OCI-LY3 (cell line): ENCODE results near the gene ESPNL.

ENCODE experiments used
- H2AFZ ChIP-seq: fragments of 200-600, 300-600 bp; shearing (Covaris generic); 2 replicates; pipeline ENCODE4 v1.6.0; 2014; ENCODE audit warnings: antibody characterized with exemption, low read depth, low read length
- H3K27ac ChIP-seq: fragments of 200-600, 300-600 bp; sonication (generic); 2 replicates; pipeline ENCODE4 v1.5.1; 2014; ENCODE audit warnings: mild to moderate bottlenecking, low read length, moderate library complexity, mixed read lengths
- H3K27me3 ChIP-seq: fragments of 200-600, 300-600 bp; sonication (generic); 2 replicates; pipeline ENCODE4 v1.6.1; 2014; ENCODE audit warnings: low read depth, low read length, mixed read lengths
- H3K36me3 ChIP-seq: fragments of 200-600, 300-600 bp; sonication (generic); replicated peaks from 2 replicates; pipeline ENCODE3; 2014; ENCODE audit warnings: low read depth, low read length, mixed read lengths
- H3K4me1 ChIP-seq: fragments of 300-600, 200-600 bp; sonication (generic); 2 replicates; pipeline ENCODE4 v1.6.1; 2014; ENCODE audit warnings: low read length, mixed read lengths
- H3K4me2 ChIP-seq: fragments of 200-600, 300-600 bp; sonication (generic); 2 replicates; pipeline ENCODE4 v1.6.1; 2014; ENCODE audit warnings: low read length, mixed read lengths
- H3K4me3 ChIP-seq: fragments of 300-600, 200-600 bp; sonication (generic); 2 replicates; pipeline ENCODE4 v1.5.1; 2014; ENCODE audit warnings: antibody characterized with exemption, mild to moderate bottlenecking, low read length, moderate library complexity
- H3K79me2 ChIP-seq: fragments of 300-600, 200-600 bp; shearing (Covaris generic); 2 replicates; pipeline ENCODE4 v1.6.1; 2014; ENCODE audit warnings: mild to moderate bottlenecking, low read length, mixed read lengths
- H3K9ac ChIP-seq: fragments of 300-600, 200-600 bp; shearing (Covaris generic); 2 replicates; pipeline ENCODE4 v1.6.0; 2014; ENCODE audit warnings: mild to moderate bottlenecking, low read length, moderate library complexity
- H3K9me3 ChIP-seq: fragments of 200-600, 300-600 bp; shearing (Covaris generic); 2 replicates; pipeline ENCODE4 v1.6.1; 2014; ENCODE audit warnings: low read length, mixed read lengths; ENCODE audit not compliant: insufficient read depth
- H4K20me1 ChIP-seq: fragments of 200-600, 300-600 bp; sonication (generic); 2 replicates; pipeline ENCODE4 v1.6.1; 2016; ENCODE audit warnings: low read length, mixed read lengths; ENCODE audit not compliant: insufficient read depth
- CTCF ChIP-seq: fragments of 200-600, 300-600 bp; sonication (generic); IDR thresholded peaks from 2 replicates; pipeline ENCODE4 v1.5.1; 2014; ENCODE audit warnings: antibody characterized with exemption, low read length, low read depth
- EZH2phosphoT487 ChIP-seq: fragments of 200-600 bp; shearing (Covaris generic); IDR thresholded peaks from 2 replicates; pipeline ENCODE4 v1.6.1; 2018; ENCODE audit warnings: antibody characterized with exemption, mixed run types, low read depth

Gene ESPNL

DNA sequence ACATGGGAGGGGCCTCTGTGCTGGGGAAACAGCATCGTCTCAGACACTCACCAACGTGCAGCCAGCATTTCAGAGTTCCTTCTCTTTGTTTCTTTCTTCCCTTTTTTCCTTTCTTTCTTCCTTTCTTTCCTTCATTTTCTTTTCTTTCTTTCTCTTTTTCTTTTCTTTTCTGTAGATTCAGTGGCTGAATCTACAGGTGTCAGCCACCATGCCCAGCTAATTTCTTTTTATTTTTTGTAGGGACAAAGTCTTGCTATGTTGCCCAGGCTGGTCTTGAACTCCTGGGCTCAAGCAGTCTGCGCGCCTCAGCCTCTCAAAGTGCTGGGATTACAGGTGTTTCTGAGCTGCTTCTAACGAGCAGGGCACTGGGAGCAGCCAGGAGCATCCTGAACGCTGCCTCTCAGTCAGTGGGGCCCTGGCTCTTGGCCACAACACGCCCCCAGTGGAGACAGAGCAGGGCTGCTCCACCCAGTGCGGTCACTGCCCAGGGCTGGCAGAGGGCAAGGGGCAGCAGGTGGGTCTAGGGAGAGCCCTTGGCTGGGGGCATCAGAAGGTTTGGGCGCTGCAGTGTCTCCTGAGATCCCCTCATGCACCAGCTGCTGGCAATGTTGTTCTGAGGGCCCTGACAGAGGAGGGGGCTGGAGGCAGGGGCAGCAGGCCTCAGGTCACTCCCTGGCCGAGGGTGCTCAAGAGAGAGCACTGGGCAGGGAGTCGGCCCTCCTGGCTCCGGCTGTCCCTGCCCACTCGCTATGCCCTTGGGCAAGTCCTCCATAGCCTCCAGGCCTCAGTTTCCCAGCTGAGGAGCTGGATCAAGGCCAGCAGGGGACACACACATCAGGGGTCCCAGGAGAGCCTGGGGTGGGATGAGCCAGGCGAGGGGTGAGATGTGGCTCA is 33.6 kb downstream of the ESPNL start:
- Histone ChIP-seq H3K4me2 (no peak overlapping the region), H3K4me1 (peaks cover under 1% of the 10 kb centered on the region; the same call in 1 of the 2 replicates), H3K27ac (no peak overlapping the region), H4K20me1 (no peaks in the 10 kb centered on the region), H3K4me3 (no peak overlapping the region), H2AFZ (no peak overlapping the region), H3K79me2 (no peaks in the 10 kb centered on the region), H3K27me3 (no peaks in the 10 kb centered on the region), H3K9me3 (no peaks in the 10 kb centered on the region), H3K9ac (no peak overlapping the region), H3K36me3 (no peaks in the 10 kb centered on the region)
- TF ChIP-seq EZH2phosphoT487: no peak
- TF ChIP-seq CTCF: no peak

- Histone ChIP-seq H3K4me1 (peaks cover 6% of the 10 kb centered on the region), H3K36me3 (no peaks in the 10 kb centered on the region), H3K9ac (no peak overlapping the region), H3K9me3 (no peaks in the 10 kb centered on the region), H3K79me2 (no peaks in the 10 kb centered on the region), H3K27ac (no peak overlapping the region), H3K4me3 (no peak overlapping the region), H4K20me1 (no peaks in the 10 kb centered on the region), H2AFZ (no peak overlapping the region), H3K27me3 (no peaks in the 10 kb centered on the region), H3K4me2 (no peak overlapping the region)
- TF ChIP-seq CTCF (no peak), EZH2phosphoT487 (no peak)
These were observed 34.2 kb downstream of the ESPNL start for GRCh38 chr2:238134393-238134785.

DNA sequence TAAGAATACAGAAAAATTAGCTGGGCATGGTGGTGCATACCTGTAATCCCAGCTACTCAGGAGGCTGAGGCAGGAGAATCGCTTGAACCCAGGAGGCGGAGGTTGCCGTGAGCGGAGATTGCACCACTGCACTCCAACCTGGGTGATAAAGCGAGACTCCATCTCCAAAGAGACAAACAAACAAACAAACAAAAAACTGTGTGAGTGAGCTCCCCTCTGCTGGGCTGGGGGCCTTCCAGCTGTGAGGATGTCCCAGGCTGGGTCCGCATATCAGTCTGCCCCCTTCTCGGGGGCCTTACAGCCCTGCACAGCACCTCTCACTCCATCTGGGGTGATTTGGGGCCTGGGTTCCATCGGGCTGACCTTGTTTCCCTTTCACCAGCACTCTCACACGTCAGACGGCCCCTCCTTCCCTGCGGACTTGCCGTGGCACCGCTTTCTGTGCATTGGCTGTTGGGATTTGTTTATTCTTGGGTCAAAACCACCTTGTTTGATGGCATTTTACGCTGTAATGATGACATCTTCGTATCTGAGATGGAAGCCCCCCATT is 35.5 kb downstream of the ESPNL start:
- peaks cover 6% of the 10 kb centered on the region for H3K4me1 ChIP-seq
- no peaks in the 10 kb centered on the region for H3K9me3 ChIP-seq
- H2AFZ ChIP-seq: no peak overlapping the region
- no peak overlapping the region for H3K4me2 ChIP-seq
- H3K27me3 ChIP-seq: no peaks in the 10 kb centered on the region
- H3K9ac ChIP-seq: no peak overlapping the region
- H3K79me2 ChIP-seq: no peaks in the 10 kb centered on the region
- no peaks in the 10 kb centered on the region for H3K36me3 ChIP-seq
- no peak for TF ChIP-seq CTCF
- no peak for TF ChIP-seq EZH2phosphoT487
- H3K27ac ChIP-seq: no peak overlapping the region
- H4K20me1 ChIP-seq: no peaks in the 10 kb centered on the region
- no peak overlapping the region for H3K4me3 ChIP-seq

GRCh38 chr2:238136820-238137537 is 36.8 kb downstream of the ESPNL start:
- H3K9ac ChIP-seq: no peak overlapping the region

More at GRCh38 chr2:238136820-238137537, 36.8 kb downstream of the ESPNL start:
- Histone ChIP-seq H3K27me3 (no peaks in the 10 kb centered on the region), H3K27ac (no peak overlapping the region), H3K79me2 (no peaks in the 10 kb centered on the region), H3K4me3 (no peak overlapping the region), H3K36me3 (no peaks in the 10 kb centered on the region), H3K4me2 (no peak overlapping the region), H2AFZ (no peak overlapping the region), H3K4me1 (peaks cover 6% of the 10 kb centered on the region), H4K20me1 (no peaks in the 10 kb centered on the region), H3K9me3 (no peaks in the 10 kb centered on the region)
- TF ChIP-seq CTCF (no peak), EZH2phosphoT487 (no peak)
